Left kidney (tissue), 2 donors: ENCODE results near the gene TMCC2. TPM values are rescaled to one million over a fixed set of nuclear protein-coding genes. Genes with fewer than 3 reads are reported as not detected.

Experiments used
- DNase-seq: peaks from one replicate; pipeline ENCODE4 v3.0.0-alpha.2; 2013
- polyA plus RNA-seq: library from polyadenylated mRNA; unstranded; fragments of 120-200 nt; gene quantifications from one replicate; pipeline ENCODE4 v1.2.1, GENCODE V29; 2013; ENCODE audit not compliant: insufficient read length

Gene TMCC2
- polyA plus RNA-seq, 1 donor: 6.3 TPM

DNA sequence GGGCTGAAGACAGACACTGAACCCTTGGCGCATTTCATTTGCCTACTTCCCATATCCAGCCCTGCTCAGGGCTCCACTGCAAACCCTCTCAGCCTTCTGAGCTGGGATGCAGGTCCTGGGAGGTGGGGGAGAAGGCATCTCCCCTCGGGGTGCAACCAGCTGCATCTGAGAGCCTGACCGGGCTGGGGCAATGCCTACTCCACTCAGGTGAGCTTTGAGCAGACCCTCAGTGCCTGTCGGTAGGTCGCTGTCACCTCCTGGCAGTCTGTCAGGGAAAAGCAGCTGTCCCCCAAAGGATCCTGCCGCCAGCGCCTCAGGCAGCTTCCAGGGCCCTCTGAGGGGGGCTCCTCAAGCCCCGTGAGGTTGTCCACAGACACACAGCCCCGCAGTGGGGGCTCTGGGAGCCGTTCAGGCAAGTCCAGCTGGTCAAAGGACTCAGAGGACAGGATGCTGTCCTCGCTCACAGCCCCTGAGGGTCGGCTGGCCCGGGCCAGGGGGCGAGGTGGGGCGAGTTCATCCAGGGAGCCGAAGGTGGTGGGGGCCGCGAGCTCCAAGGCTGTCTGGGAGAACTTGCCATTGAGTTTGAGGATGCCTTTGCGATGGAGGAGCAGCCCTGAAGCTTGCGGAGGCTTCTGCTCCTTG, 75.6 kb downstream of the TMCC2 start:
- no peak for DNase-seq

DNA sequence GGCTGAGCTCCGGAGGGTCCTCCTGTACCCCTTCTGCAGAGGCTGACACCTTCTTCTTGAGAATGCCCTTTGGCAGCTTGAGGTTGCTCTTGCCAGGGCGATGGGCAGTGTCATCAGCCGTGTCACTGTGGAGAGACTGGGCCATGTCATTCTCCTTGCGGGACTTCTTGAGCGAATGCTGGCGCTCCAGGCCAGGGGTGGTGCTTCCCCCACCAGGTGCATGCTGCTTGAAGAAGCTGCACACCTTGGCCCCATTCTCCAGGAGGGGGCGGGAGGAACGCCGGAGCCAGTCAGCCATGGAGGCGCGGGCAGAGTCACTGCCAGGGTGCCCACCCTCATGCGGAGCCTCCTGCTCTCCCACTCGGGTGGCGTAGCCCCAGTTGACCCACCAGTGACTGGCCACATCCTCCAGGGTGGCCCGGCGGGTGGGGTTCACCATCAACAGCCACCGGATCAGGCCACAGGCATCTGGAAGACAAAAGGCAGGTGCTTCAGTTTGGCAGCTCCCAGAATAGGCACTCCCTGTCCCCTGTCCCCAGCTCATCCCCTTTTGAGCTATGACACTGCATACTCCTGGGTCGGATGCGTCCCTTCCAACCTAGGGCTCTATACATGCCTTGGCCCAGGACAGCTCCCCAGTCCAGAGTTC, 76.4 kb downstream of the TMCC2 start:
- no peak for DNase-seq

DNA sequence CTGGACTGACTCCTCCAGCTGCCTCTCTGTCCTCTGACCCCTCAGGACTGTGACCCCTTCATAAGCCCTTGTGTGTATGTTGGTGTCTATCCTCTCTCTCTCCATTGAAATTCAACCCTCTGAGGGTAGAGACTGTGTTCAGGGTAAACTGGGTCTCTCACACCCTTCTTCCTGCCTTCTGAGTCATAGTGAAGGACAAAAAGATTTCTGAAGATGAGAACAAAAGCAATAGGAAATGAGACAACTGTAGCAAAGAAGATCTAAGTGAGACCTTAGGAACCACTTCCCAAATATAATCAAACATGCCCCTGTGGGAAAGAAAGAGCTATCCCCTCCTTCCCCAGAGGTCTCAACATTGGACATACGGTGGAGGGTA, 76.9 kb downstream of the TMCC2 start:
- no peak for DNase-seq

DNA sequence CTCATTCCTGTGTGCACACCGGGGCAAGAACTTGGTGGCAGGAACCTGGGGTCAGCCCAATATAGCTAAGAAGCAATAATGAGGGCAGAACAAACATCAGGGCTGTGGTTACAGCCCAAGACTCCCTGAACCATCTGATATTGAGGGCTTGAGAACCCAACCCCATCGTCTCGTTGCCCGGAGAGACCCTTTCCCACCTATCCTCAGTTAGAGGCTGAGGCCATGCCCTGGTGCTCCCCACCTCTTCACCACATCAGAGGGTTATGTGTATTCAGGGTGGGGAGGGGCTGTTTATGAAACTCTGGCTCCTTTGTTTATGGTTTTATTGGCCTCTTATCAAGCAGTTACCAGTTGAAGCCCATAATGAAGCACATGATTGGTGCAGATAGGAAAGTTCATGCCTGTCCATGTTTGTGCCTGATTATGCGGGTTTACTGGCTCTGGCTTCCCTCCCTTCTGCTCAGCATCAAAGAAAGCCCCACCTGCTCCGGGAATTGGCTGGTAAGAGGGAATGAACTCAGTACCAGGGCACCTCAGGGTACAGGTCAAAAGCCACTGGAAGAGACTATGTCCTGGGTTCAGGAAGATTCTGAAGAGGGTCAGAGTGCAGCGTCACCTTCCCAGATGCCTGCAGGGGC, 79.3 kb downstream of the TMCC2 start:
- no peak for DNase-seq

DNA sequence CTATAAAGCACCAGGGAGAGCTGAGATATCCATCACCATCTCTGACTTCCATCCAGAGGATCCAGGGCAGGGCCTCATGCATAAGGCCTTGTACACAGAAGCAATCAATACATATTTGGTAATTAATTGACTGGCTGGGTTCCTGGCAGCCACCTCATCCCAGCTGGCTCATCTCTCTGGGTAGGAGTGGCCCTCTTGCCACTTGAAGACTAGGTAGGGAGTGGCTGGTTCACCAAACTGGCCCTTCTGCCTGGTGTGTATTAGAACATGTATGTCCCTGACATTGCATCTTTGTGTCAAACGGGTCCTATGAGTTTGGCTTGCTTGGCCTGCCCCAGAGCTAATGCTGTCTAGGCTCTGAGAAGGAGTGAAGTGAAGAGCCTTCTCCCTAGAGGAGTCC, 82.0 kb downstream of the TMCC2 start:
- DNase-seq: no peak

DNA sequence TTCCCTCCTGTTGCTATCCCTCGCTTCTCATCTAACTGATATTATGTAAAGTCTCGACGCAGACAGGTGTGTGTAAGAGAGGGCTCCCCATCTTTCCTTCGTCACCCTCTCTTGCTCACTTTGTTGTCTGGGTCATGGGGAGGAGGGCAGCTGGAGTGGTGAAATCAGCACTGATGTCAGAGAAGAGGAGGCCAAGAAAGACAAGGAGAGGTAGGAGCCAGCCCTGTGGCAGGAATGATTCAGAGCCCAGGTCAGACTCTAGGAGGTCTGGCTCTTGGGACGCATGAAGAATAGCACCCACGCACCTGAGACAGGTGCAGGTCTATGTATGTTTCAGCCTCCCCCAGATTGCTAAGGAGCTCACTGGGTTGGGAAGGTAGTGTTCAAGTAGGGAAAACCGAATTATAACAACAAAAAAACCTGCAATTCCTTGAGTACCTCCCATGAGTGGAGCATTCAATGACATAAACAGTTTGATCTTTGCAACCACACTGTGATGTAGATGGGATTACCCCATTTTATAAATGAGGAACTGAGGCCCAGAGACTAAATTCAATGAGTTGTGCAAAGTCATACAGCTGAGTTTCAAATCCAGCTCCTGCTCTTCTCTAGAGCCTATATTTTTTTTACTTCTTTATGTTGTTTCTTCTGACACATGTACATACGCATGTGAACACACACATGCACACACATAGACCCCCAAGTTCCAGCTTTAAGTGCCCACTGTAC, 83.4 kb downstream of the TMCC2 start:
- no peak for DNase-seq

DNA sequence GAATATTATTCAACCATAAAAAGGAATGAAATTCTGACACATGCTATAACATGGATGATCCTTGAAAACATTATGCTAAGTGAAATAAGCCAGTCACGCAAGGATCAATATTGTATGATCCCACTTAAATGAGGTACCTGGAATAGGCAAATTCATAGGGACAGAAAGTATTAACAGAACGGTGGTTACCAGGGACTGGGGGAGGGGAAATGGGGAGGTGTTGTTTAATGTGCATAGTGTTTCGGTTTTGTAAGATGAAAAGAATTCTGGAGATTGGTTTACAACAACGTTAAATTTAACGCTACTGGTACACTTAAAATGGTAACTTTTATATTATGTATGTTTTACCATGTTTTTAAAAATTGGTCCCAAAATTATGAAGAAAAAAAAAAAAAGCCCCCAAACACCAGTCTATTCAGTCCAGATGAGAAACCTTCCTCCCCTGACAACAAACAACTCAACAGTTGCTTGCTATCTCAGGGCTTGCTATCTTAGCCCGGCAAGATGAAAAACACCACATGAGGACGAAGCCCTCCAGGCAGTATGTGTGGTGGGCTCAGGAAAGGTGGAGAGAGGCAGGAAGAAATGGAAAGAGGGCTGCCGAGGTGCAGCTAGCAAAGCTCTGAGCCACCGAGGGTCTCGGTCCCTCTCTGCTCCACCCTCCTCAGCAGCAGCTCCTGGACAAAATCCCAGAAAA, 85.3 kb downstream of the TMCC2 start:
- DNase-seq: no peak

DNA sequence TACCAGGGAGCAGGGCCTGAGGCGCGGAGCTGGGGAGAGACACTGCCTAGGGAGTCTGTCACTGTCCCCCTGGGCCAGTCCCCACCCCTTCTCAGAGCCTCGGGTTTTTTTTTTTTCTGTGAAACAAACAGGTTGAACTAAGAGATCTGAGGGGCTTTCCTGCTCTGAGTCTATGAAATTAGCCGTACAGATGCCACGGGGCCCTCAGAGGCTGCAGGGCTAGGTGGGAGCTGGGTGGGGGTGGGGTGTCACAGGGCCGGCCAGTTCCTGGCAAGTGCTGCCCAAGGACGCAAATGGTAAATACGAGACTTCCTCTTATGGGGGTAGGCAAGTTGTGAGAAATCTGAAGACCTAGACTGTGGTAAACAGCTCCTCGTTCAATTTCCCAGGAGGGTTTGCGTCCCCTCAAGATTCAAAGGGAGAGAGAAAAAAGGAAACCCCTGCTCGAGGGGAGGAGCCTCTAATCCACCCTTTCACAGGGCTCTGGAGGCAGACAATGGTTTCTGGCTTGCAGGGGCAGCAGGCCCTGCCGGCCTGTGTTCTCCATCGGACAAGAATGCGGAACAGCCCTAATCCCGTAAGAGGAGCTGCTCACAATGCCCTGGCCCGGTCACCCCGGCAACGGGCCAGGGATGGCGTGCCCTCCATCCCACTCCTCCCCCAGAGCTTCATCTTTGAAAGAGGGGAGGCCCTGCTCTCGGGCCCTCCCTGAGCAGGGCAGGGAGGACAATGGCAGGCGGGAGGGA, 86.0 kb downstream of the TMCC2 start:
- DNase-seq: peak; percentile 63

DNA sequence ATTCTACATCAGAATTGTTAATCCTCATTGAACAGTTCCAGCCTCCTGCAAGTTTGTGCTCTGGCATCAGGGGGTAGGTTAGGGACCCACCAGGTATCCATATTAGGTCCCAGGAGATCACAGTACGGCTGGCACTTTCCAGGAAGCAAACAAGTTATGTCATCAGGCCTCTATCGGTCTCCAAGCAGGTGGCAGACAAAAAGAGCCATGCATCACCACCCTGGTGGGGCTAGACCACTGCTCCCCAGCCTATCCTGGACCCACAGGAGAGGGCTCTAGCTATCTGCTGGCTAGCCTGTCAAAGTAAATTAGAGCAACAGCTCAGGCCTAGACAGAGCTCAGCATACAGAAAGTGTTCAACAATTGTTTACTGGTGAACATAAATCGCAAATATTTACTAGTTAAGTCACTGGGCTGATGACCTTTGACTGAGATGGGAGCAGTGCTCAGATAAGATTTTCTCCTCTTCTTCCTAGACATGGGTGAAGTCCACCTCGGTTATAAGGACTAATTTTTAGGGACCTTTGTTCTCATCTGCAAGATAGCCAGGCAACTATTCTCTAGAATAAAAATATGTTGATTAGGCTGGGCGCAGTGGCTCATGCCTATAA, 87.4 kb downstream of the TMCC2 start:
- no peak for DNase-seq

DNA sequence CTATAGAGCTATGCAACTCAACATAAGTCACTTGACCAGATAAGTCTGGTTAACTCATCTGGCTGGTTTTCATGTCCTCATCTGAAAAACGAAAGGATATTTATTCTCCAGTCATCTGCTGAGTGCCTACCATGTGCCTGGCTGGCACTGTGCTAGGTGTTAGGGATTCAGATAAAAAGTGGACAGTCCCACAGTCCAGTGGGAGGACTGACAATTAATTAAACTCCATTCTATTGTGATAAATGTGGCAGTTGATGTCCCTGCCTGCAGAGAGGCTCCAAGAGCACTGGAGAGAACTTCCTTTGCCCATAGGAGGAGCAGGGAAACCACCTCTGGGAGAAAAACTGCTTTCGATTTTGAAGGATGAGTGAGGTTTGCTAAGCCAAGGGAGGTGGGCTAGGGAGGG, 88.4 kb downstream of the TMCC2 start:
- no peak for DNase-seq

DNA sequence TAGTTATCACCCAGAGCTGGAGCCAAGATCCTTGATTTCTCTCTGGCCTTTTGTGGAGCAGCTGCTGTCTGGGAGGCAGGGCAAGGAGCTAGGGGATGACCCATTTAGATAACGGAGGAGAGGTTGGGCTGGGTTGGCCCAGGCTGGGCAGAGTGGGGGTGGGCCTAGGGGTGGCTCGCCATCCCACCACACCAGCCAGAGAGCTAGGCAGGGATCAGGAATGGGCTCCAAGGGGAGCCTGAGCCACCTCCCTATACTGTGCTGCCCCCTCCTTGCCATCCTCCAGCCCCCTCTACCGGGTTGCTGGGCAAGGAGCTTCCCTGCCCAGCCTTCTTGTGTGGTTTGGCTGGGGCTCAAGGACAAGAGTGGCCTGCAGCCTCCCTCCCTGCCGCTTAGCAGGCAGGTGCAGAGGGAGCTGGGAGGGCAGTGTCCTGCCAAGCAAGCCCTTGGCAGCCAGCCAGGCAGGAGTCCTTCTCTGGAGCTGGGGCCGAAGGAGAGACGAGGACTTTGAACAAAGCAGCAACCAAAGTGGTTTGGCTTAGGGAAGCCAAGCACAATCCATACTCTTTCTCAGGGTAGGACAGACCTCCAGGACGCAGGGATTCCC, 89.7 kb downstream of the TMCC2 start:
- no peak for DNase-seq

DNA sequence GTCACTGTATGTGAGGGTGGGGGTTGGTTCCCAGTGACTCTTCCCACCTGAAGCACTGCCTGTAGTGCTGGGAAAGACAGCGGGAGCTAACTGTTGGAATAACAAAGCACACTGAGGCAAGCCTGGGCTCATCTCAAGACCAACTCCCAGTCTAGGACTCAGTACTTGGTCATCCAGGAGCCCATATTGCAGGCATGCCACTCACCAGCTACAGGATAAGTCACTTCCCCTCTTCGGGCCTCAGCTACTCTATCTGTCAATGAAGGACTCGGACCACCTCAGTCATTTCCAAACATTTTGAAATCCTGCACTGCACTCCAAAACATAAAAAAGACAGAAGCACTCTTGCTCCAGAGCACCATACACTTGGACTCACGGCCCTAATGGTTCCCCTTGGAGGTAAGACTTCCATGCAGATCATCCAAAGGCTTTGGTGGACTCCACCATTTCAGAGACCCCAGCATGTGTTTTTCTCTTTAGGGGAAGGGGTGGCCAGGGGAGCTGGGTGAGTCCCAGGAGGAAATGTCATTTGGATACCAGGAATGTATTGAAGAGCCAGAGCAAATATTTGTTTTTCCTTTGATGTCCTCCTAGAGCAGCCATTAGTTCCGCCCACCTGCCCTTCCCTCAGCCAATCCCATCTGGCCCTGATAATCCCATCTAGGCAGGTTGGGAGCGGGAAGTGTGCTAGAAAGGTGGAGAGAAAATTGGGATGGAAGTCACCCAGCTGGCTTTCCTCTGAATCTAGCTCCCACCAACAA, 90.7 kb downstream of the TMCC2 start:
- DNase-seq: no peak

DNA sequence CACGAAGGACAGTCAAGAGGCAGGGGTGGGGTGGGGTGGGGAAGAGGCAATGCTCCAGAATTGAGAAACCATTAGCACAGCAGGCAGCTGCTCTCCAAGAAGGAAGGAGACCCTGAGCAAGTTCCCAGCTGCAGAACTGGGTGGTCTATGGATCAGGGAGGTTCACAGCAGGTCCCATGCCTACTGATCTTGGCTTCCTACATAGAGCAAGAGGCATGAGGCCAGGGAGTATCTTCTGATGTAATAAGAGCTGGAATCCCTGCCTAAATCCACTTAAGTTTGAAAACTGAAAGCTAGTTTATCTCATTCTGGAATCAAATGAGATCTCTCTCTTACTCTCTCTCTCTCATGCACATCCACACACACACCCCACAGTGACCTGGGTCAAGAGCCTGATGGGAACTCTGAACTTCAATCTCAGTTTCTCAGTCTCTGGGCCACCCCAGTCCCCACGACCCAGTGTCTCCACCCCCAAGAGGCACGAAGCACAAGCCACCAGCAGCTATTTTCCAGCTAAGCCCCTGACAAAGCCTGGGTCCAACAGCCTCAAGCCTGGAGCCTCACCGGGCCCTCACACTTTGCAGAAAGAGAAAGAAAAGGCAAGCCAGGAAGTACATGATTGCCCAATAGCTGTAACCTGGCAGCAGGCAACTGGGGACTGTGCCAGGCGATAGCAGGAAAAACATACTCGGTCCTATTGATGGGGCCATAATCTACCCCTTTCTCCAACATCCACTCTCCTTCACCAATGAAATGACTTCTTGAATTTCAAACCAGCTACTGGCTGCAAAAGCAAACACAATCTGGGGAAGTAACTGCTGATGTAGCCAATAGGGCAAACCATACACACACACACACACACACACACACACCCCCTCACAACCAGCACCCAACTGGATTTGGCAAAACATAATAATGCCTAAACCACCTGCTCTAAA, 91.6 kb downstream of the TMCC2 start:
- DNase-seq: no peak

DNA sequence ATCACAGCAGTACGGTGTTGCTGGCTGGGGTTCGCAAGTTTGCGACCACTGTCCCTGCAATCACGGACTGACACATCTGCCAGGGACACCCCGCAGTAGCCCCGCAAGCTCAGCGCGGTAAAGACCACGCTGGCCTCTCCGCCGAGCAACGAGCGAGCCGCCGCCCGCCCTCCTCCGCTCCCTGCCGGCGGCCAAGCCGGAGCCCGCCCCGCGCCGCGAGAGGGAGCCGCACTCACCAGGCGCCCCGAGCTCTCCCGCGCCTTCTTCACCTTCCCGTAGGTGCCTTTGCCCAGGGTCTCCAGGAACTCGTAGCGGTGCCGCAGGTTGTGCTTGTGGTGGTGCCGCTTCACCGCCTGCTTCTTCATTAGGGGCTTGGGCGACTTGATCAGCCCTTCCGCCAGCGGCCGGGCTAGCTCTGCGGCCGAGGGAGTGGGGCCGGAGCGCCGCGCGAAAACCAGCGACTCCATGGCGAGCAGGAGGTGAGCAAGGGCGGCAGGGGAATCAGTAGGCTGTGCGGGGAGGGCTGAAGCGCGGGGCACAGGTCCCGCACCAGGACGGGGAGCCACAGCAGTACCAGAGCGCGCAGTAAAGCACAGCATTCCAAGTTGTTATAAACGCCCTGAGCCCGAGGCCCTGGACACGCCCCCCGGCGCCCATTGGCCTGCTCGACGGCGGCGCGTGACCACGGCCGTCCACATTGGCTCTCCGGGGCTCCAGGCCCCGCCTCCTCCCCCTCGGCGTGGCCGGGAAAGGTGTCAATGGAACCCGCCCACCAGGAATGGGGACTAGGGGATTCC, 93.6 kb downstream of the TMCC2 start, which contains the start of gene NUAK2:
Gene NUAK2 (minus strand): TSS at position 584 of the 797 bp plus-strand sequence. CDS start 117 bp downstream, at position 467.
- DNase-seq: peak; percentile 92

DNA sequence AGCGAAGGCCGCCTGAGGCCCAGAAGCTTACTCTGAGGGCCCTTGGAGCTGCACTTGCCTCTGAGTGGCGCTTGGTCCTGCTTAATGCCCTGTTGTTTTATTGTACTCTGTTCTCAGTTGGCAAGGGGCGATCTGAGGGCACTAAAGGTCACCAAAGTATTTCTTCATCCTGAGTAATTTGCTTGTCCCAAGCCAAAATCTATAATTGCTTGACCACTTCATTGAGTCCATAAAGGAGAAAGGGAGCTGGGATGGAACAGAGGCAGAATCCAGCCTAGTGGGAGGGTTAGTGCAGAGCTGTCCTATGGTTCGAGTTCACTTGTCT, 94.2 kb downstream of the TMCC2 start:
- no peak for DNase-seq
